IPS-11a (cell line): ENCODE measurements around the gene MYO7A.

Experiments
- H3K4me3 ChIP-seq: one replicate; pipeline ENCODE4 v1.5.1; 2013; ENCODE audit warnings: low read depth, low read length, control low read depth

MYO7A gene

GRCh38 chr11:77197626-77198320, 69.7 kb downstream of the MYO7A start:
- no peak overlapping the region for H3K4me3 ChIP-seq

- H3K4me3 ChIP-seq, result no peak overlapping the region
Observed at GRCh38 chr11:77198440-77198849, 70.4 kb downstream of the MYO7A start.

GRCh38 chr11:77199137-77199745, 71.2 kb downstream of the MYO7A start:
- H3K4me3 ChIP-seq, result no peak overlapping the region

- H3K4me3 ChIP-seq, result no peak overlapping the region
Observed at GRCh38 chr11:77200351-77201268, 72.6 kb downstream of the MYO7A start.

- no peak overlapping the region for H3K4me3 ChIP-seq
Observed at GRCh38 chr11:77201370-77201769, 73.3 kb downstream of the MYO7A start.

- H3K4me3 ChIP-seq, result no peak overlapping the region
Observed at GRCh38 chr11:77201991-77202841, 74.2 kb downstream of the MYO7A start.

- no peak overlapping the region for H3K4me3 ChIP-seq
Observed at GRCh38 chr11:77202941-77203900, 75.2 kb downstream of the MYO7A start.

GRCh38 chr11:77203901-77204753, 76.1 kb downstream of the MYO7A start:
- H3K4me3 ChIP-seq, result no peak overlapping the region

- no peak overlapping the region for H3K4me3 ChIP-seq
Observed at GRCh38 chr11:77204754-77205466, 76.9 kb downstream of the MYO7A start.

GRCh38 chr11:77205467-77206263, 77.6 kb downstream of the MYO7A start:
- H3K4me3 ChIP-seq, result no peak overlapping the region

- H3K4me3 ChIP-seq, result no peak overlapping the region
Observed at GRCh38 chr11:77206264-77207018, 78.4 kb downstream of the MYO7A start.

GRCh38 chr11:77207019-77207485, 79.0 kb downstream of the MYO7A start:
- no peak overlapping the region for H3K4me3 ChIP-seq

GRCh38 chr11:77207618-77208313, 79.7 kb downstream of the MYO7A start:
- no peak overlapping the region for H3K4me3 ChIP-seq

- no peak overlapping the region for H3K4me3 ChIP-seq
Observed at GRCh38 chr11:77208535-77208934, 80.5 kb downstream of the MYO7A start.

- H3K4me3 ChIP-seq, result no peak overlapping the region
Observed at GRCh38 chr11:77209663-77210062, 81.6 kb downstream of the MYO7A start.

GRCh38 chr11:77211040-77211451, 83.0 kb downstream of the MYO7A start:
- H3K4me3 ChIP-seq, result no peak overlapping the region
